CD4-positive, alpha-beta T cell (primary cell): ENCODE results near the gene ZBTB2. TPM values are rescaled to one million over a fixed set of nuclear protein-coding genes. Genes with fewer than 3 reads are reported as not detected.

ENCODE experiments used
- ATAC-seq: fragments of 200-7000 bp; cut with Tn5 transposase; one replicate; pipeline ENCODE4 v1.10.0; 2022; ENCODE audit warnings: mild to moderate bottlenecking; ENCODE audit not compliant: poor library complexity
- CTCF ChIA-PET: fragments of 350-600 bp; sonication (Branson Sonifier 250); formaldehyde crosslinking; loops from one replicate; lab custom pipeline; 2021; ENCODE audit warnings: antibody characterized with exemption, inconsistent platforms; lab: Charles Lee
- POLR2A ChIA-PET: fragments of 350-600 bp; sonication (Branson Sonifier 250); formaldehyde crosslinking; loops from one replicate; lab custom pipeline; 2021; ENCODE audit warnings: antibody characterized with exemption, inconsistent platforms; lab: Charles Lee
- DNase-seq, 14 experiments: peaks; one replicate each; pipeline ENCODE4 v3.0.0-alpha.2; 2013 to 2020; ENCODE audit warnings: mixed read lengths in 2 of 14
- H3K27ac ChIP-seq, 2 donors: one replicate each; pipeline versions ENCODE4 v1.5.1 to v1.7.0; 2013; ENCODE audit warnings: low read length in 2 of 2, low read depth in 1 of 2, mild to moderate bottlenecking in 1 of 2
- H3K27me3 ChIP-seq, 2 experiments: 1 replicate in 1 of 2; 2 replicates in 1 of 2; pipeline versions ENCODE4 v1.6.1 to v1.7.0; 2013; ENCODE audit warnings: low read length in 2 of 2, control low read depth in 1 of 2, mild to moderate bottlenecking in 1 of 2, moderate library complexity in 1 of 2; ENCODE audit not compliant: insufficient read depth in 2 of 2, control insufficient read depth in 1 of 2
- H3K36me3 ChIP-seq: one replicate; pipeline ENCODE4 v1.6.1; 2013; ENCODE audit warnings: low read length, control low read depth; ENCODE audit not compliant: insufficient read depth
- H3K4me1 ChIP-seq: one replicate; pipeline ENCODE4 v1.6.1; 2013; ENCODE audit warnings: low read length, control low read depth; ENCODE audit not compliant: insufficient read depth
- H3K4me3 ChIP-seq: one replicate; pipeline ENCODE4 v1.5.1; 2013; ENCODE audit warnings: mild to moderate bottlenecking, low read length, moderate library complexity
- H3K9me3 ChIP-seq, 2 experiments: 1 replicate in 1 of 2; 2 replicates in 1 of 2; pipeline versions ENCODE4 v1.6.1 to v1.7.0; 2013; ENCODE audit warnings: low read length in 2 of 2, mild to moderate bottlenecking in 2 of 2, control low read depth in 1 of 2, moderate library complexity in 1 of 2; ENCODE audit not compliant: control insufficient read depth in 1 of 2, insufficient read depth in 1 of 2
- H3K27ac Mint-ChIP-seq: one replicate; pipeline ENCODE4 v1.8.0; 2020; ENCODE audit warnings: mixed read lengths
- H3K27me3 Mint-ChIP-seq: one replicate; pipeline ENCODE4 v1.8.0; 2021; ENCODE audit warnings: mixed read lengths
- H3K36me3 Mint-ChIP-seq: one replicate; pipeline ENCODE4 v1.8.0; 2021; ENCODE audit warnings: low read depth, mixed read lengths
- H3K4me1 Mint-ChIP-seq: one replicate; pipeline ENCODE4 v1.8.0; 2021; ENCODE audit warnings: low read depth, mixed read lengths
- H3K4me3 Mint-ChIP-seq: one replicate; pipeline ENCODE4 v1.8.0; 2020; ENCODE audit warnings: mild to moderate bottlenecking, mixed read lengths
- H3K9me3 Mint-ChIP-seq: one replicate; pipeline ENCODE4 v1.8.0; 2020; ENCODE audit warnings: mixed read lengths
- intact Hi-C, 2 experiments: fragments of 100-400 bp; cut with DNase I in 1 of 2; cut with micrococcal nuclease in 1 of 2; formaldehyde crosslinking; loops; one replicate each; pipeline versions ENCODE4 v1.15.1 to v1.9.0; 2023 to 2025; cut with DNase I, micrococcal nuclease
- total RNA-seq, 174 experiments: library from RNA in 2 of 174; stranded (reverse) in 2 of 174; gene quantifications; one replicate each; pipeline ENCODE4 v1.2.3 and lab custom pipeline; 2021 to 2026
- TF ChIP-seq, protein P1 (sequence below): fragments of 200-600 bp; IDR thresholded peaks from one replicate; pipeline ENCODE4 v1.8.0; 2022; ENCODE audit warnings: antibody characterized with exemption, mild to moderate bottlenecking

Gene ZBTB2
- total RNA-seq, 2 experiments from 2014 or later: 18.6 to 19.1 TPM

DNA sequence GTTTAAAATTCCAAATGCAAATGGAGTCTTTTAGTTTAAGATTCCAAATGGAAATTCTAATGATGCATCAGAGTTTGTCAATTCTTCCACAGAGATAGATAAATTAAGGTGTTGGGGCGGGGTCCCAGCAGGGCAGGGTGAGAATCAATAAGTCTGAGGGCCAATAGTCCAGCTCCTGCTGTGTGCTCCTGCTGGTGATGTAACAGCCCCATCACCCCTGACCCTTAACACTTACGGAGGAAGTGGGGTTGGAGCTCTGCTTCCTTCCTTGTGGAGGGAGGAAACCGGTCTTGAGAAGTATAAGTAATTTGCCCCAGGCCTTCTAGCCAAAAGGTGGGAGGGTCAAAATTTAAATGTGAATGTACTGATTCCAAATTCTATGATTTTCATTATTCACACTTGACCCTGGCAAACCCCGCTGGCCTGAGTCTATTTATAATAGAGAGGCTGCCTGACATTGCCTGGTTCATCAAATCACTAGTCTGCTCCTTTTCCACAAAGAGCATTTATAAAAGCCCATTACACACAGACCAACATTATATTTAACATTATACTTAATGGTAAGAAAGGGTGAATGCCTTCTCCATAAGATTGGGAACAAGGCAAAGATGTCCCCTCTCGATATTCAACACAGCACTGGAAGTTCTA lies 17.2 kb downstream of the ZBTB2 start:
- DNase-seq (peak in 4 of 14 experiments; percentile 26 to 66 (median 44)), ATAC-seq (no peak)
- H3K27me3 ChIP-seq: no peaks in the 10 kb centered on the region
- peak overlapping the region; percentile 5 for H3K4me3 ChIP-seq
- H3K27me3 Mint-ChIP-seq: no peaks in the 10 kb centered on the region
- H3K4me1 ChIP-seq: peaks cover 58% of the 10 kb centered on the region
- H3K36me3 Mint-ChIP-seq: peaks cover 37% of the 10 kb centered on the region
- peaks cover 71% of the 10 kb centered on the region for H3K4me1 Mint-ChIP-seq
- peak overlapping the region in 1 of 2 donors; percentile 33 for H3K27ac ChIP-seq
- TF ChIP-seq, protein P1, sequence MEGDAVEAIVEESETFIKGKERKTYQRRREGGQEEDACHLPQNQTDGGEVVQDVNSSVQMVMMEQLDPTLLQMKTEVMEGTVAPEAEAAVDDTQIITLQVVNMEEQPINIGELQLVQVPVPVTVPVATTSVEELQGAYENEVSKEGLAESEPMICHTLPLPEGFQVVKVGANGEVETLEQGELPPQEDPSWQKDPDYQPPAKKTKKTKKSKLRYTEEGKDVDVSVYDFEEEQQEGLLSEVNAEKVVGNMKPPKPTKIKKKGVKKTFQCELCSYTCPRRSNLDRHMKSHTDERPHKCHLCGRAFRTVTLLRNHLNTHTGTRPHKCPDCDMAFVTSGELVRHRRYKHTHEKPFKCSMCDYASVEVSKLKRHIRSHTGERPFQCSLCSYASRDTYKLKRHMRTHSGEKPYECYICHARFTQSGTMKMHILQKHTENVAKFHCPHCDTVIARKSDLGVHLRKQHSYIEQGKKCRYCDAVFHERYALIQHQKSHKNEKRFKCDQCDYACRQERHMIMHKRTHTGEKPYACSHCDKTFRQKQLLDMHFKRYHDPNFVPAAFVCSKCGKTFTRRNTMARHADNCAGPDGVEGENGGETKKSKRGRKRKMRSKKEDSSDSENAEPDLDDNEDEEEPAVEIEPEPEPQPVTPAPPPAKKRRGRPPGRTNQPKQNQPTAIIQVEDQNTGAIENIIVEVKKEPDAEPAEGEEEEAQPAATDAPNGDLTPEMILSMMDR: no peak
- peaks cover 23% of the 10 kb centered on the region for H3K36me3 ChIP-seq
- peak overlapping the region; percentile 70 for H3K27ac Mint-ChIP-seq
- no peaks in the 10 kb centered on the region for H3K9me3 Mint-ChIP-seq
- ChIA-PET CTCF (interaction anchor here (0.7 to 2.5 kb wide), 6 partner anchors 8 to 343 kb away, joined by 3 to 6 read pairs (median 4); no protein-coding TSS in a partner anchor), POLR2A (interaction anchor here (0.8 to 8.6 kb wide), 5 partner anchors 11 to 811 kb away, joined by 3 to 102 read pairs (median 5); partner anchors contain the start of genes RMND1 and ZBTB2)
- no peaks in the 10 kb centered on the region for H3K9me3 ChIP-seq
- peak overlapping the region; percentile 69 for H3K4me3 Mint-ChIP-seq
- intact Hi-C loops: no loop called here

DNA sequence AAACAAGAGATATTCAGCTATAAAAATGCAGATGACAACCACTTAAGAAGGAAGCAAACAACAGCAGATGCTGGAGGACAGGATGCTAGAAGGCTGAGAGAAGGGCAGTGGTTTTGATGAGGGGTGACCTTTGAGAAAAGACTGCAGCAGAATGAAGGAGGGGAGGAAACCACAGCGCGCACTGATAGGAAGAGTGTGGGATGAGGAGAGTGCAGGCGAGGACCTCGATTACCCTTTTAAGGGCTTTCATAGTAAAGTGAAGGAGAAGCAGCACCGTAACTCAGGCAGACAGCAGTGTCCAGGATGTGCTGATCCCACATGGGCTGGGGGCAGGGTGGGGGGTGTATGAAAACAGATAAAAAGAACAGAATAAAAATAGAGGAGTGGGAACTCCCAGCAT lies 19.2 kb downstream of the ZBTB2 start:
- Histone ChIP-seq H3K36me3 (peaks cover 29% of the 10 kb centered on the region), H3K9me3 (no peaks in the 10 kb centered on the region), H3K27ac (peak overlapping the region; percentile 4 to 45), H3K4me3 (no peak overlapping the region), H3K4me1 (peaks cover 46% of the 10 kb centered on the region), H3K27me3 (no peaks in the 10 kb centered on the region)
- DNase-seq: peak in 2 of 14 experiments; percentile 23 to 25
- TF ChIP-seq, protein P1: no peak
- Mint-ChIP-seq H3K4me3 (peak overlapping the region; percentile 76), H3K27me3 (no peaks in the 10 kb centered on the region), H3K36me3 (peaks cover 50% of the 10 kb centered on the region), H3K27ac (peak overlapping the region; percentile 70), H3K9me3 (no peaks in the 10 kb centered on the region), H3K4me1 (peaks cover 57% of the 10 kb centered on the region)
- intact Hi-C loops: no loop called here
- ChIA-PET POLR2A (interaction anchor here (0.6 to 8.6 kb wide), 2 partner anchors 17 to 1614 kb away, joined by 3 to 102 read pairs; partner anchors contain the start of gene ZBTB2), CTCF (interaction anchor here (0.9 kb wide), 1 partner anchor 48 kb away, joined by 3 read pairs; no protein-coding TSS in a partner anchor)
- ATAC-seq: no peak

DNA sequence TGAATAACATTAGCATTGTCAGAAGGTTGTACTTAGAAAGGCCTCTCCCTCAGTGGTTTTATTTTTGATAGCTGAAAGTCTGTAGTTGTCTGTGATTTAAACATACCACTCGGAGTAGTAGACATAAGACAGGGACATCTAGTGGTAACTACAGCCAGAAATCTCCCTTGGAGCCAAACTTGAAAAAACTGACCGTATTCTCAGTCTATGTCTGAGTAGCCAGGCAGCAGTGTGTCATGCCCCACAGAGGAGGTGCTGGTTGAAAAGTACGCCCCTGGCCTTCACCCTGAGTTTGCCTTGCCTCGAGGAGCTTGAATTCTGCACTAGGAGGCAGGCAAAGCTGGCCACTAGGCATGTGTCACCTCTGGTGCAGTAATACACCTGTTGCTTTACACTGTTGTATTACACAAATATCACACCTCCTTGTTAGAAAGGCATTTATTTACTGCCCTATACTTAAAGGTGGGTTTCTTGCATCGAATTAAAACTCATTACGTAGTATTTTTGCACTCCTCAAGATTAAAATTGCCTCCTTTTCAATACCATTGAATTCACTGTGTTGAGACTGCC lies 20.8 kb downstream of the ZBTB2 start:
- ATAC-seq (no peak), DNase-seq (no peak)
- CTCF ChIA-PET: interaction anchor here (1.1 kb wide), 1 partner anchor 13 kb away, joined by 4 read pairs; no protein-coding TSS in a partner anchor
- Histone ChIP-seq H3K4me1 (peaks cover 36% of the 10 kb centered on the region), H3K9me3 (no peaks in the 10 kb centered on the region), H3K36me3 (peaks cover 41% of the 10 kb centered on the region), H3K4me3 (no peak overlapping the region), H3K27me3 (no peaks in the 10 kb centered on the region), H3K27ac (no peak overlapping the region)
- Mint-ChIP-seq H3K27ac (peak overlapping the region; percentile 70), H3K27me3 (no peaks in the 10 kb centered on the region), H3K4me3 (no peak overlapping the region), H3K36me3 (peaks cover 64% of the 10 kb centered on the region), H3K9me3 (no peaks in the 10 kb centered on the region), H3K4me1 (peaks cover 42% of the 10 kb centered on the region)
- intact Hi-C loops: loop anchor here in 1 of 2 experiments (2.0 kb wide), 1 partner anchor 14 kb away; no protein-coding TSS in a partner anchor
- TF ChIP-seq, protein P1: no peak
- POLR2A ChIA-PET: interaction anchor here (8.6 kb wide), 1 partner anchor 19 kb away, joined by 102 read pairs; the partner anchor contains the start of gene ZBTB2
